Measurements from ENCODE around the gene TMPRSS11E.
"Not testable (repeated sequence)": the region's sequence is repeated elsewhere in the genome, so short reads cannot be mapped to it uniquely, and the experiment has no call there.

Gene TMPRSS11E

GRCh38 chr4:68462691-68463090 is 15.4 kb downstream of the TMPRSS11E start:
- no peak for DNase-seq

- DNase-seq: no peak
These were observed 16.5 kb downstream of the TMPRSS11E start for GRCh38 chr4:68463796-68464195.

GRCh38 chr4:68465058-68465457 is 17.8 kb downstream of the TMPRSS11E start:
- DNase-seq: no peak

GRCh38 chr4:68466185-68466584 is 18.9 kb downstream of the TMPRSS11E start:
- no peak for DNase-seq

GRCh38 chr4:68466751-68467150 is 19.5 kb downstream of the TMPRSS11E start:
- no peak for DNase-seq

- DNase-seq: no peak
These were observed 22.2 kb downstream of the TMPRSS11E start for GRCh38 chr4:68469482-68469881.

GRCh38 chr4:68476191-68476590 is 28.9 kb downstream of the TMPRSS11E start:
- DNase-seq: no peak

- DNase-seq: no peak
These were observed 42.1 kb downstream of the TMPRSS11E start for GRCh38 chr4:68489338-68489737.

GRCh38 chr4:68490826-68491457 is 43.7 kb downstream of the TMPRSS11E start:
- DNase-seq: no peak

- no peak for DNase-seq
These were observed 47.4 kb downstream of the TMPRSS11E start for GRCh38 chr4:68494688-68495087.

- peak; percentile 55 for DNase-seq
These were observed 51.2 kb downstream of the TMPRSS11E start for GRCh38 chr4:68498413-68499007.

- DNase-seq: no peak
These were observed 51.8 kb downstream of the TMPRSS11E start for GRCh38 chr4:68499021-68499420.

GRCh38 chr4:68503462-68503861 is 56.2 kb downstream of the TMPRSS11E start:
- not testable (repeated sequence) for DNase-seq

GRCh38 chr4:68504836-68505235 is 57.6 kb downstream of the TMPRSS11E start:
- DNase-seq: peak; percentile 2

- DNase-seq: not testable (repeated sequence)
These were observed 58.2 kb downstream of the TMPRSS11E start for GRCh38 chr4:68505452-68505851.

GRCh38 chr4:68518889-68519288 is 71.6 kb downstream of the TMPRSS11E start:
- no peak for DNase-seq

GRCh38 chr4:68520985-68521384 is 73.7 kb downstream of the TMPRSS11E start:
- DNase-seq: no peak

GRCh38 chr4:68522232-68522631 is 75.0 kb downstream of the TMPRSS11E start:
- DNase-seq: not testable (repeated sequence)

GRCh38 chr4:68535974-68536373 is 88.7 kb downstream of the TMPRSS11E start:
- no peak for DNase-seq

- DNase-seq: no peak
These were observed 89.1 kb downstream of the TMPRSS11E start for GRCh38 chr4:68536375-68536774.

- DNase-seq: not testable (repeated sequence)
These were observed 95.5 kb downstream of the TMPRSS11E start for GRCh38 chr4:68542742-68543141.
